ENCODE measurements around the gene ACSL3.

- TF ChIP-seq, protein P1, sequence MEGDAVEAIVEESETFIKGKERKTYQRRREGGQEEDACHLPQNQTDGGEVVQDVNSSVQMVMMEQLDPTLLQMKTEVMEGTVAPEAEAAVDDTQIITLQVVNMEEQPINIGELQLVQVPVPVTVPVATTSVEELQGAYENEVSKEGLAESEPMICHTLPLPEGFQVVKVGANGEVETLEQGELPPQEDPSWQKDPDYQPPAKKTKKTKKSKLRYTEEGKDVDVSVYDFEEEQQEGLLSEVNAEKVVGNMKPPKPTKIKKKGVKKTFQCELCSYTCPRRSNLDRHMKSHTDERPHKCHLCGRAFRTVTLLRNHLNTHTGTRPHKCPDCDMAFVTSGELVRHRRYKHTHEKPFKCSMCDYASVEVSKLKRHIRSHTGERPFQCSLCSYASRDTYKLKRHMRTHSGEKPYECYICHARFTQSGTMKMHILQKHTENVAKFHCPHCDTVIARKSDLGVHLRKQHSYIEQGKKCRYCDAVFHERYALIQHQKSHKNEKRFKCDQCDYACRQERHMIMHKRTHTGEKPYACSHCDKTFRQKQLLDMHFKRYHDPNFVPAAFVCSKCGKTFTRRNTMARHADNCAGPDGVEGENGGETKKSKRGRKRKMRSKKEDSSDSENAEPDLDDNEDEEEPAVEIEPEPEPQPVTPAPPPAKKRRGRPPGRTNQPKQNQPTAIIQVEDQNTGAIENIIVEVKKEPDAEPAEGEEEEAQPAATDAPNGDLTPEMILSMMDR (IDR thresholded peaks at IDR 0.05; ENCODE audit: low read length) = no peak
- no peak for TF ChIP-seq EZH2 (IDR thresholded peaks at IDR 0.05; ENCODE audit: borderline replicate concordance, low read length)
Measured at GRCh38 chr2:222869252-222869560, 8.4 kb downstream of the ACSL3 start.
